Heart left ventricle (tissue), 13 donors: ENCODE measurements around the gene ABHD14A.

Experiments used
- POLR2A ChIP-seq, 2 donors: fragments of 450-650 bp; IDR thresholded peaks; one replicate each; pipeline ENCODE4 v1.6.1; 2017; ENCODE audit warnings: antibody characterized with exemption in 2 of 2, mild to moderate bottlenecking in 2 of 2, moderate library complexity in 2 of 2
- TF ChIP-seq, protein P1 (sequence below), 12 donors: fragments of 200-600 bp; sonication (generic) in 4 of 12; IDR thresholded peaks; one replicate each; pipeline versions ENCODE4 v1.5.0 to v1.8.0; 2018 to 2022; ENCODE audit warnings: antibody characterized with exemption in 12 of 12, mild to moderate bottlenecking in 5 of 12
- donor health status: ischemic (EF 13 %, LVEDD 7.1; RV severe dilation, severe dysfunction).
- donor health status: DM: no; HTN: yes; CAD: no.
- donor health status: DM: no; HTN: no; CAD: no.
- donor health status: ischemic (EF 25% LVEDD 6.9; RV normal size, moderate dysfunction).
- donor health status: ischemic (EF 25% LVEDD 5.7; RV mildly dilated, moderate dysfunction).
- donor health status: ischemic (EF 35%, LVEDD 5.7; RV mildly dilated, moderate dysfunction).
- donor health status: nonischemic (EF 11% LVEDD 7.7; RV severe dilation, severe dysfunction).
- donor health status: DM: yes; HTN: yes; CAD: no.
- donor health status: PGD.
- donor health status: ischemic (EF 29% LVEDD 5.4; RV normal size, mild dysfunction).
- donor health status: nonischemic (EF 23%, LVEDD 6.1; RV moderate dilation, normal function).

- TF ChIP-seq, protein P1, sequence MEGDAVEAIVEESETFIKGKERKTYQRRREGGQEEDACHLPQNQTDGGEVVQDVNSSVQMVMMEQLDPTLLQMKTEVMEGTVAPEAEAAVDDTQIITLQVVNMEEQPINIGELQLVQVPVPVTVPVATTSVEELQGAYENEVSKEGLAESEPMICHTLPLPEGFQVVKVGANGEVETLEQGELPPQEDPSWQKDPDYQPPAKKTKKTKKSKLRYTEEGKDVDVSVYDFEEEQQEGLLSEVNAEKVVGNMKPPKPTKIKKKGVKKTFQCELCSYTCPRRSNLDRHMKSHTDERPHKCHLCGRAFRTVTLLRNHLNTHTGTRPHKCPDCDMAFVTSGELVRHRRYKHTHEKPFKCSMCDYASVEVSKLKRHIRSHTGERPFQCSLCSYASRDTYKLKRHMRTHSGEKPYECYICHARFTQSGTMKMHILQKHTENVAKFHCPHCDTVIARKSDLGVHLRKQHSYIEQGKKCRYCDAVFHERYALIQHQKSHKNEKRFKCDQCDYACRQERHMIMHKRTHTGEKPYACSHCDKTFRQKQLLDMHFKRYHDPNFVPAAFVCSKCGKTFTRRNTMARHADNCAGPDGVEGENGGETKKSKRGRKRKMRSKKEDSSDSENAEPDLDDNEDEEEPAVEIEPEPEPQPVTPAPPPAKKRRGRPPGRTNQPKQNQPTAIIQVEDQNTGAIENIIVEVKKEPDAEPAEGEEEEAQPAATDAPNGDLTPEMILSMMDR (IDR thresholded peaks at IDR 0.05), result no peak
- TF ChIP-seq POLR2A (IDR thresholded peaks at IDR 0.05), result no peak
These were observed 37.8 kb downstream of the ABHD14A start for GRCh38 chr3:52012699-52013098.
